ENCODE data around the gene SEPTIN8.

SEPTIN8 gene

GRCh38 chr5:132785365-132785764 is 8.3 kb upstream of the SEPTIN8 start:
- peaks cover 0 to 63% (median 0%) of the 10 kb centered on the region in 3 experiments for H3K27me3 ChIP-seq (ENCODE audit: control insufficient read depth in 3 of 3, insufficient read depth in 3 of 3, low read depth in 1 of 3, low read length in 3 of 3)
- no peak overlapping the region for H3K4me3 ChIP-seq (ENCODE audit: low read length in 2 of 2)
- H3K27ac ChIP-seq (replicated peaks; ENCODE audit: low read length), result no peak overlapping the region
- peaks cover 1 to 3% of the 10 kb centered on the region in 2 donors for H3K9me3 ChIP-seq (replicated peaks in 1 of 2; ENCODE audit: control insufficient read depth in 2 of 2, insufficient read depth in 1 of 2, low read depth in 1 of 2, low read length in 2 of 2)
- H2BK12ac ChIP-seq (ENCODE audit: low read length), result no peak overlapping the region
- no peak overlapping the region for H4K8ac ChIP-seq (ENCODE audit: low read depth, low read length)
- no peak overlapping the region for H2AK5ac ChIP-seq (ENCODE audit: low read depth, low read length)
- no peak overlapping the region for H2BK15ac ChIP-seq (ENCODE audit: low read length)
- no peaks in the 10 kb centered on the region for H3K79me1 ChIP-seq (ENCODE audit: low read depth, low read length)
- peak overlapping the region; percentile 44 for H2AFZ ChIP-seq (ENCODE audit: low read length)
- no peak overlapping the region for H2BK5ac ChIP-seq (ENCODE audit: low read length)
- no peak overlapping the region for H3K9ac ChIP-seq (ENCODE audit: low read depth, low read length, poor library complexity)
- no peaks in the 10 kb centered on the region for H3K36me3 ChIP-seq (replicated peaks in 1 of 2; ENCODE audit: control insufficient read depth in 2 of 2, insufficient read depth in 2 of 2, low read length in 2 of 2)
- no peak for DNase-seq (ENCODE audit: low spot score)
- no CpG with 5 or more reads among the region's 5 CpGs for WGBS, 2 donors (ENCODE audit: extremely low coverage in 2 of 2, insufficient read length in 2 of 2, insufficient replicate concordance in 1 of 2)
- no peak overlapping the region for H4K91ac ChIP-seq (ENCODE audit: low read depth, low read length, poor library complexity)
- no peak overlapping the region for H3K14ac ChIP-seq (ENCODE audit: low read length)
- no peak overlapping the region for H3K18ac ChIP-seq (ENCODE audit: low read length)
- H3K23ac ChIP-seq (ENCODE audit: low read depth, low read length, poor library complexity), result no peak overlapping the region
- H2BK120ac ChIP-seq (ENCODE audit: low read depth, low read length), result no peak overlapping the region
- H3K4ac ChIP-seq (ENCODE audit: low read length), result no peak overlapping the region
- H3K4me2 ChIP-seq (ENCODE audit: insufficient read depth, low read length, poor library complexity, severe bottlenecking), result no peak overlapping the region
- H3K4me1 ChIP-seq (ENCODE audit: control insufficient read depth in 2 of 2, insufficient read depth in 1 of 2, low read depth in 1 of 2, low read length in 2 of 2), result peaks cover 0 to 3% of the 10 kb centered on the region in 2 donors

- Histone ChIP-seq H3K4me3 (ENCODE audit: low read length in 2 of 2) (no peak overlapping the region), H2BK5ac (ENCODE audit: low read length) (no peak overlapping the region), H3K18ac (ENCODE audit: low read length) (no peak overlapping the region), H3K27me3 (ENCODE audit: control insufficient read depth in 3 of 3, insufficient read depth in 3 of 3, low read depth in 1 of 3, low read length in 3 of 3) (peaks cover 0 to 71% (median 21%) of the 10 kb centered on the region in 3 experiments), H4K8ac (ENCODE audit: low read depth, low read length) (no peak overlapping the region), H2BK120ac (ENCODE audit: low read depth, low read length) (no peak overlapping the region), H3K9me3 (replicated peaks in 1 of 2; ENCODE audit: control insufficient read depth in 2 of 2, insufficient read depth in 1 of 2, low read depth in 1 of 2, low read length in 2 of 2) (peaks cover 1 to 3% of the 10 kb centered on the region in 2 donors), H3K14ac (ENCODE audit: low read length) (no peak overlapping the region), H2AFZ (ENCODE audit: low read length) (no peak overlapping the region), H2AK5ac (ENCODE audit: low read depth, low read length) (no peak overlapping the region), H3K9ac (ENCODE audit: low read depth, low read length, poor library complexity) (no peak overlapping the region), H3K36me3 (replicated peaks in 1 of 2; ENCODE audit: control insufficient read depth in 2 of 2, insufficient read depth in 2 of 2, low read length in 2 of 2) (no peaks in the 10 kb centered on the region), H3K4me2 (ENCODE audit: insufficient read depth, low read length, poor library complexity, severe bottlenecking) (no peak overlapping the region), H3K23ac (ENCODE audit: low read depth, low read length, poor library complexity) (no peak overlapping the region), H2BK12ac (ENCODE audit: low read length) (no peak overlapping the region), H4K91ac (ENCODE audit: low read depth, low read length, poor library complexity) (no peak overlapping the region), H3K4me1 (ENCODE audit: control insufficient read depth in 2 of 2, insufficient read depth in 1 of 2, low read depth in 1 of 2, low read length in 2 of 2) (peaks cover 0 to 3% of the 10 kb centered on the region in 2 donors), H3K79me1 (ENCODE audit: low read depth, low read length) (no peaks in the 10 kb centered on the region), H3K27ac (replicated peaks; ENCODE audit: low read length) (no peak overlapping the region), H2BK15ac (ENCODE audit: low read length) (no peak overlapping the region), H3K4ac (ENCODE audit: low read length) (no peak overlapping the region)
- DNase-seq (ENCODE audit: low spot score), result no peak
- no CpG with 5 or more reads among the region's 4 CpGs for WGBS, 2 donors (ENCODE audit: extremely low coverage in 2 of 2, insufficient read length in 2 of 2, insufficient replicate concordance in 1 of 2)
These were observed 5.1 kb upstream of the SEPTIN8 start for GRCh38 chr5:132782101-132782500.

GRCh38 chr5:132781029-132781428 is 4.0 kb upstream of the SEPTIN8 start:
- Histone ChIP-seq H3K18ac (ENCODE audit: low read length) (no peak overlapping the region), H2BK15ac (ENCODE audit: low read length) (no peak overlapping the region), H3K9me3 (replicated peaks in 1 of 2; ENCODE audit: control insufficient read depth in 2 of 2, insufficient read depth in 1 of 2, low read depth in 1 of 2, low read length in 2 of 2) (peaks cover 0 to 1% of the 10 kb centered on the region in 2 donors), H3K9ac (ENCODE audit: low read depth, low read length, poor library complexity) (no peak overlapping the region), H2AK5ac (ENCODE audit: low read depth, low read length) (no peak overlapping the region), H3K36me3 (replicated peaks in 1 of 2; ENCODE audit: control insufficient read depth in 2 of 2, insufficient read depth in 2 of 2, low read length in 2 of 2) (no peaks in the 10 kb centered on the region), H2AFZ (ENCODE audit: low read length) (no peak overlapping the region), H2BK12ac (ENCODE audit: low read length) (no peak overlapping the region), H2BK120ac (ENCODE audit: low read depth, low read length) (no peak overlapping the region), H3K27ac (replicated peaks; ENCODE audit: low read length) (no peak overlapping the region), H3K27me3 (ENCODE audit: control insufficient read depth in 3 of 3, insufficient read depth in 3 of 3, low read depth in 1 of 3, low read length in 3 of 3) (peaks cover 0 to 71% (median 21%) of the 10 kb centered on the region in 3 experiments), H2BK5ac (ENCODE audit: low read length) (no peak overlapping the region), H4K8ac (ENCODE audit: low read depth, low read length) (no peak overlapping the region), H3K4me2 (ENCODE audit: insufficient read depth, low read length, poor library complexity, severe bottlenecking) (no peak overlapping the region), H3K14ac (ENCODE audit: low read length) (no peak overlapping the region), H3K4me3 (ENCODE audit: low read length in 2 of 2) (no peak overlapping the region), H4K91ac (ENCODE audit: low read depth, low read length, poor library complexity) (no peak overlapping the region), H3K4ac (ENCODE audit: low read length) (no peak overlapping the region), H3K23ac (ENCODE audit: low read depth, low read length, poor library complexity) (no peak overlapping the region), H3K79me1 (ENCODE audit: low read depth, low read length) (peaks cover 1% of the 10 kb centered on the region), H3K4me1 (ENCODE audit: control insufficient read depth in 2 of 2, insufficient read depth in 1 of 2, low read depth in 1 of 2, low read length in 2 of 2) (peaks cover 0 to 4% of the 10 kb centered on the region in 2 donors)
- DNase-seq (ENCODE audit: low spot score), result no peak
- no CpG with 5 or more reads among the region's 4 CpGs for WGBS, 2 donors (ENCODE audit: extremely low coverage in 2 of 2, insufficient read length in 2 of 2, insufficient replicate concordance in 1 of 2)

DNA sequence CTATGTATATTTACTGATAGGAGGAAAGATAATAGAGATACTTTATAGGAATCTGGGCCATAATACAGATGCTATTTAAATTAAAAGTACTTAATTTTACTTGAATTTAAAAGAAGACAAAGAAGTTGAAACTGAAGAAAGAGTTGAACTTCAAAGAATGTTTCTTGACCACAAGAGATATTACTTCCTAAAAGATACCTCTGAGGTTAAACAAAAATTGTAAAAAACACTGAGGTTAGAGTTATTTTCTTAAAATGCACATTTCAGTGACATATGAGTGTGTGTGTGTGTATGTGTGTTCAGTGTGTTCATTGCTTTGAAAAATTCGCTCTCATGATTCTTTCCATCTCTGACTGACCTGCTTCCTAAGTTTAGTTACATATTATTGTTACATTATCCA is 3.5 kb upstream of the SEPTIN8 start:
- WGBS, 2 donors (ENCODE audit: extremely low coverage in 2 of 2, insufficient read length in 2 of 2, insufficient replicate concordance in 1 of 2), result no CpG with 5 or more reads among the region's 1 CpG
- Histone ChIP-seq H3K14ac (ENCODE audit: low read length) (no peak overlapping the region), H2BK15ac (ENCODE audit: low read length) (no peak overlapping the region), H3K9ac (ENCODE audit: low read depth, low read length, poor library complexity) (no peak overlapping the region), H4K91ac (ENCODE audit: low read depth, low read length, poor library complexity) (no peak overlapping the region), H3K27ac (replicated peaks; ENCODE audit: low read length) (no peak overlapping the region), H3K36me3 (replicated peaks in 1 of 2; ENCODE audit: control insufficient read depth in 2 of 2, insufficient read depth in 2 of 2, low read length in 2 of 2) (no peaks in the 10 kb centered on the region), H3K4me1 (ENCODE audit: control insufficient read depth in 2 of 2, insufficient read depth in 1 of 2, low read depth in 1 of 2, low read length in 2 of 2) (peaks cover 1 to 7% of the 10 kb centered on the region in 2 donors), H3K23ac (ENCODE audit: low read depth, low read length, poor library complexity) (no peak overlapping the region), H3K4me3 (ENCODE audit: low read length in 2 of 2) (no peak overlapping the region), H3K4me2 (ENCODE audit: insufficient read depth, low read length, poor library complexity, severe bottlenecking) (no peak overlapping the region), H4K8ac (ENCODE audit: low read depth, low read length) (no peak overlapping the region), H2BK5ac (ENCODE audit: low read length) (no peak overlapping the region), H2BK120ac (ENCODE audit: low read depth, low read length) (no peak overlapping the region), H2BK12ac (ENCODE audit: low read length) (no peak overlapping the region), H3K4ac (ENCODE audit: low read length) (no peak overlapping the region), H3K27me3 (ENCODE audit: control insufficient read depth in 3 of 3, insufficient read depth in 3 of 3, low read depth in 1 of 3, low read length in 3 of 3) (peaks cover 0 to 67% (median 21%) of the 10 kb centered on the region in 3 experiments), H2AK5ac (ENCODE audit: low read depth, low read length) (no peak overlapping the region), H3K18ac (ENCODE audit: low read length) (no peak overlapping the region), H3K79me1 (ENCODE audit: low read depth, low read length) (peaks cover 2% of the 10 kb centered on the region), H3K9me3 (replicated peaks in 1 of 2; ENCODE audit: control insufficient read depth in 2 of 2, insufficient read depth in 1 of 2, low read depth in 1 of 2, low read length in 2 of 2) (no peaks in the 10 kb centered on the region), H2AFZ (ENCODE audit: low read length) (no peak overlapping the region)
- no peak for DNase-seq (ENCODE audit: low spot score)

All from neuronal stem cell (in vitro differentiated cells).